KMS-11 (cell line): Measurements from ENCODE around the gene TSPAN3.

Experiments
- H2AFZ ChIP-seq: fragments of 200-600 bp; sonication (generic); 2 replicates; pipeline ENCODE4 v1.6.1; 2016; ENCODE audit warnings: antibody characterized with exemption, mixed run types, low read depth
- H3K27ac ChIP-seq: fragments of 200-600 bp; sonication (generic); 2 replicates; pipeline ENCODE4 v1.6.1; 2016; ENCODE audit warnings: mild to moderate bottlenecking, mixed run types
- H3K27me3 ChIP-seq: fragments of 200-600 bp; sonication (generic); 2 replicates; pipeline ENCODE4 v1.6.1; 2017; ENCODE audit warnings: mild to moderate bottlenecking, low read depth, mixed run types, moderate library complexity; ENCODE audit not compliant: insufficient read depth
- H3K36me3 ChIP-seq: fragments of 200-600 bp; sonication (generic); 2 replicates; pipeline ENCODE4 v1.6.1; 2017; ENCODE audit warnings: mild to moderate bottlenecking, mixed run types; ENCODE audit not compliant: insufficient read depth
- H3K4me1 ChIP-seq: fragments of 200-600 bp; sonication (generic); 2 replicates; pipeline ENCODE4 v1.6.1; 2016; ENCODE audit warnings: mild to moderate bottlenecking, low read depth, mixed run types; ENCODE audit not compliant: poor library complexity, severe bottlenecking
- H3K4me2 ChIP-seq: fragments of 200-600 bp; sonication (generic); 2 replicates; pipeline ENCODE4 v1.7.0; 2016; ENCODE audit warnings: mild to moderate bottlenecking, mixed run types
- H3K4me3 ChIP-seq: fragments of 200-600 bp; sonication (generic); IDR thresholded peaks from 2 replicates; pipeline ENCODE4 v1.6.1; 2017; ENCODE audit warnings: low read depth, low read length, mixed read lengths; ENCODE audit not compliant: insufficient read depth
- H3K79me2 ChIP-seq: fragments of 200-600 bp; sonication (generic); 2 replicates; pipeline ENCODE4 v1.6.1; 2016; ENCODE audit warnings: low read depth, mixed run types; ENCODE audit not compliant: insufficient read depth
- H3K9ac ChIP-seq: fragments of 200-600 bp; sonication (generic); 2 replicates; pipeline ENCODE4 v1.6.1; 2016; ENCODE audit warnings: mild to moderate bottlenecking, mixed run types
- H4K20me1 ChIP-seq: fragments of 200-600 bp; sonication (generic); 2 replicates; pipeline ENCODE4 v1.6.1; 2016; ENCODE audit warnings: mild to moderate bottlenecking, mixed run types; ENCODE audit not compliant: insufficient read depth
- TF ChIP-seq, protein P1 (sequence below): fragments of 200-600 bp; sonication (generic); conservative IDR thresholded peaks from 2 replicates; pipeline ENCODE4 v1.6.1; 2017; ENCODE audit warnings: low read depth, mild to moderate bottlenecking, antibody characterized with exemption, low read length, moderate library complexity, mixed read lengths

TSPAN3 gene

DNA sequence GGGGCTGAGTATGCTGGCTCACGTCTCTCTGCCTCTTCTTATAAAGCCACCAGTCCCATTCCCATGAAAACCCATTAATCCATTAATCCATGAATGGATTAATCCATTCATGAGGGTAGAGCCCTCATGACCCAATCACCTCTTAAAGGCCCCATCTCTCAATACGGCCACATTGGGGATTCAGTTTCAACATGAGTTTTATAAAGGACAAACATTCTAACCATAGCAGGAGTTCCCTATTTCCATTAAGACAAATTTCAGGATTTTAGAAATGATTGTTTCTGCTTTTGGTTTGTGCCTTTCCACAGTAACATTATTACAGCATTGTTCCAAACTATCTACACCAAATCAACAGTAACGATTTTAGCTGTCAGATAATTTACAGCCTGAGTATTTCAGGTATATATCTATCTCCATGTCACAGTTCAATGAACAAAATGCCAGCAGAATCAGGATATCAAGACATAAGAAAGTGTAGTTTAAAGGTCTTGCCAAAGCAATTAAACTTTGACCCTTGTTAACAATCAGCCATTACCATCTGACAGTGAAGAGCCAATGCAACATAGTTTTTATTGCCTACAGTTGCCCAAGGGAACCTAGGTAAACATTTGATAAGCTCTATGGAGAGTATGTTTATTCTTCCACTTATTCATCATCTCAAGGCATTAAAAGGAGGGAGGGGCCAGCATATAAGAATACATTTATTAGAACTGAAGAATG is 3.8 kb downstream of the TSPAN3 start:
- Histone ChIP-seq H3K27ac (no peak overlapping the region), H4K20me1 (peaks cover 10% of the 10 kb centered on the region; the same call in 1 of the 2 replicates), H3K27me3 (no peaks in the 10 kb centered on the region), H3K79me2 (peaks cover 83% of the 10 kb centered on the region), H3K4me2 (peak overlapping the region; percentile 83; the same call in 1 of the 2 replicates), H3K9ac (no peak overlapping the region), H2AFZ (no peak overlapping the region), H3K4me3 (no peak overlapping the region), H3K4me1 (peaks cover 82% of the 10 kb centered on the region), H3K36me3 (no peaks in the 10 kb centered on the region)
- TF ChIP-seq, protein P1, sequence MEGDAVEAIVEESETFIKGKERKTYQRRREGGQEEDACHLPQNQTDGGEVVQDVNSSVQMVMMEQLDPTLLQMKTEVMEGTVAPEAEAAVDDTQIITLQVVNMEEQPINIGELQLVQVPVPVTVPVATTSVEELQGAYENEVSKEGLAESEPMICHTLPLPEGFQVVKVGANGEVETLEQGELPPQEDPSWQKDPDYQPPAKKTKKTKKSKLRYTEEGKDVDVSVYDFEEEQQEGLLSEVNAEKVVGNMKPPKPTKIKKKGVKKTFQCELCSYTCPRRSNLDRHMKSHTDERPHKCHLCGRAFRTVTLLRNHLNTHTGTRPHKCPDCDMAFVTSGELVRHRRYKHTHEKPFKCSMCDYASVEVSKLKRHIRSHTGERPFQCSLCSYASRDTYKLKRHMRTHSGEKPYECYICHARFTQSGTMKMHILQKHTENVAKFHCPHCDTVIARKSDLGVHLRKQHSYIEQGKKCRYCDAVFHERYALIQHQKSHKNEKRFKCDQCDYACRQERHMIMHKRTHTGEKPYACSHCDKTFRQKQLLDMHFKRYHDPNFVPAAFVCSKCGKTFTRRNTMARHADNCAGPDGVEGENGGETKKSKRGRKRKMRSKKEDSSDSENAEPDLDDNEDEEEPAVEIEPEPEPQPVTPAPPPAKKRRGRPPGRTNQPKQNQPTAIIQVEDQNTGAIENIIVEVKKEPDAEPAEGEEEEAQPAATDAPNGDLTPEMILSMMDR: no peak

DNA sequence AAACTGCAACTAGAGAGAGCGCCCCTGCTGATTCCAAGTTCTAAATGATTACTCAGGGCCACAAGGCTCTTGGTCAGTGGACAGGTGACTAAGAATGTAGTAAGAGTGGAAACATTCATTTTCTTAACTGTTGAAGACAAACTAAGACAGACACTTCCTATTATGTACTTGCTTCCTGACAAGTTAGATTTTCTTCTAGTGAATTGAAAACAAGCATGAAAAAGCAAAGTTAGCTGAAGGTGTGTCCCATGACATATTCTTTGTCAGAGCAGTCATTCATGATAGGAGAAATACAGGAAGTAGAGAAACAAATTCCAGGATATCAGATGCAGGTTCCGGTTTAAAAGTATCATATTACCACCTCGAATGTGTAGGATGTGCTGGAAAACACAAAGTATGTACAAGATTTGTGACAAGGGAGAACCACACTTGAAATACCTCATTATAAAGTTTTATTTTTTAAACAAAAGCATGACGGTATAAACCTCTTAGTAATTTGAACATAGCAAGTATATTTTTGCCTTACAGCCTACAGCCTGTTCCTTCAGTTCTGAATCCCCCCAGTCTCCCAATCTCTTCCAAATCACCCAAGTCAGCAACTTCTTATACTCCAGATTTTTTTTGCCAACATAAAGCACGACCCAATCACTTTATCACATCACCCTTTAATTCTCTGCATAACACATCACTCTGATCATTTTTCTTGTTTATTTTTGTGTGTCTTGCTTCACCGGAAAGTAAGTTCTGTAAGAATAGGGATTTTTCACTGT is 6.2 kb downstream of the TSPAN3 start:
- Histone ChIP-seq H4K20me1 (peaks cover 10% of the 10 kb centered on the region; the same call in 1 of the 2 replicates), H3K4me2 (peak overlapping the region; percentile 85)

DNA sequence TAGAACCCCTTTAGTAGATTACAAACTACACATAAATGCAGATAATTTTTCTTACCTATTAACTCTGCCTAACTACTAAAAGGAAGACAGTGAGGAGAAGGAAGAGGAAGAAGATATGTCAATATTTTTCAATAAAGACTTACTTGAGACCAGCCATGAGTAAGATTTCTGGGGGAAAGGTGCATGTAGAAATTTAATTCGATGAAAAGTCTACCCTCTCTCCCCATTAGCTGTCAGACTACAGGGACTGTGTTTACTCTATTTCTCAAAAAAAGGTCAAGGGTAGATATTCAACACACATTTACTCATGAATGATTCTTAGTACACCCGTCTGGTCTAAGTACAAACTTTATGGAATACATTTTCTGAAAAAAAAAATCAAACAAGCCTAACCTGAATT is 6.8 kb downstream of the TSPAN3 start:
- H2AFZ ChIP-seq: no peak overlapping the region
- no peak overlapping the region for H3K9ac ChIP-seq
- TF ChIP-seq, protein P1: no peak
- H3K4me3 ChIP-seq: no peak overlapping the region
- peaks cover 97% of the 10 kb centered on the region for H3K79me2 ChIP-seq
- H4K20me1 ChIP-seq: peaks cover 10% of the 10 kb centered on the region; the same call in 1 of the 2 replicates
- peak overlapping the region; percentile 90; the same call in 1 of the 2 replicates for H3K27ac ChIP-seq
- peak overlapping the region; percentile 85 for H3K4me2 ChIP-seq
- H3K36me3 ChIP-seq: no peaks in the 10 kb centered on the region
- peaks cover 91% of the 10 kb centered on the region for H3K4me1 ChIP-seq
- no peaks in the 10 kb centered on the region for H3K27me3 ChIP-seq

More for the DNA sequence above, 6.2 kb downstream of the TSPAN3 start:
- H3K79me2 ChIP-seq: peaks cover 97% of the 10 kb centered on the region
- H3K27ac ChIP-seq: peak overlapping the region; percentile 90; the same call in 1 of the 2 replicates
- H3K27me3 ChIP-seq: no peaks in the 10 kb centered on the region
- H3K4me1 ChIP-seq: peaks cover 93% of the 10 kb centered on the region
- H3K36me3 ChIP-seq: no peaks in the 10 kb centered on the region
- TF ChIP-seq, protein P1: no peak
- no peak overlapping the region for H3K4me3 ChIP-seq
- H2AFZ ChIP-seq: no peak overlapping the region
- no peak overlapping the region for H3K9ac ChIP-seq

DNA sequence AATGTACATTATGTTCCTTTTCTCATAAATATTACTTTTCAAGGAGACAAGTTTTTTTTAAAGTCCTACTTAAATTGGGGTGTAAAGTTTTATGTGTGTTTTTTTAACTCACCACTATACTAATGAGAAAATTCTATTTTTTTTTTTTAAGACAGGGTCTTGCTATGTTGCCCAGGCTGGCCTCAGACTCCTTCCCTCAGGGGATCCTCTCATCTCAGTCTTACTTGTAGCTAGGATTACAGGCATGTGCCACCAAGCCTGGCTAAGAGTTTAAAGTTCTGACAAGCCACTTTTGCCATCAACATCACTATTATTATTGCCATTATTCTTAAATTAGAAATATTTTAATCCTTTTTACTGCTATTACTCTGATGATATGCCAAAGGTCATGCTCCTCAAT is 7.7 kb downstream of the TSPAN3 start:
- Histone ChIP-seq H3K9ac (no peak overlapping the region; the same call in 1 of the 2 replicates), H3K4me2 (peak overlapping the region; percentile 85), H3K4me1 (peaks cover 91% of the 10 kb centered on the region), H3K27ac (peak overlapping the region; percentile 90; the same call in 1 of the 2 replicates), H2AFZ (no peak overlapping the region), H3K4me3 (no peak overlapping the region), H4K20me1 (peaks cover 8% of the 10 kb centered on the region; the same call in 1 of the 2 replicates), H3K36me3 (no peaks in the 10 kb centered on the region), H3K79me2 (peaks cover 97% of the 10 kb centered on the region), H3K27me3 (no peaks in the 10 kb centered on the region)
- TF ChIP-seq, protein P1: no peak
